Measurements from ENCODE around the gene GNAQ. TPM values are rescaled to one million over a fixed set of nuclear protein-coding genes. Genes with fewer than 3 reads are reported as not detected.

The GNAQ gene
- total RNA-seq, 4 donors from 2014 or later = 64.0 to 80.4 (median 69.2) TPM

GRCh38 chr9:78041971-78042370 is 10.4 kb upstream of the GNAQ start:
- Histone ChIP-seq H3K4me1 (peaks cover 0 to 3% (median 0%) of the 10 kb centered on the region in 4 donors), H3K27ac (replicated peaks in 1 of 4) (no peak overlapping the region), H3K4me3 (no peak overlapping the region), H3K9me3 (no peaks in the 10 kb centered on the region), H3K27me3 (no peaks in the 10 kb centered on the region), H3K36me3 (no peaks in the 10 kb centered on the region)
- WGBS = 77% methylated on average over 2 of the region's 2 CpGs
- TF ChIP-seq POLR2A (IDR thresholded peaks at IDR 0.05; ENCODE audit: low read depth) (no peak), EP300 (IDR thresholded peaks at IDR 0.05) (no peak), CTCF (IDR thresholded peaks at IDR 0.05) (no peak), POLR2AphosphoS5 (IDR thresholded peaks at IDR 0.05) (no peak)
- intact Hi-C loops (cut with DNase I) = no loop called here
- DNase-seq (ENCODE audit: extremely low spot score) = no peak

- Histone ChIP-seq H3K27ac (replicated peaks in 1 of 4) (no peak overlapping the region), H3K4me3 (no peak overlapping the region), H3K4me1 (no peaks in the 10 kb centered on the region), H3K36me3 (no peaks in the 10 kb centered on the region), H3K9me3 (no peaks in the 10 kb centered on the region), H3K27me3 (no peaks in the 10 kb centered on the region)
- WGBS = 82% methylated on average over 1 of the region's 1 CpG
- DNase-seq (ENCODE audit: extremely low spot score) = no peak
- intact Hi-C loops (cut with DNase I) = no loop called here
- TF ChIP-seq EP300 (IDR thresholded peaks at IDR 0.05) (no peak), POLR2A (IDR thresholded peaks at IDR 0.05; ENCODE audit: low read depth) (no peak), CTCF (IDR thresholded peaks at IDR 0.05) (no peak), POLR2AphosphoS5 (IDR thresholded peaks at IDR 0.05) (no peak)
These were observed 9.1 kb upstream of the GNAQ start for GRCh38 chr9:78040726-78041125.

GRCh38 chr9:78038620-78039300 is 7.1 kb upstream of the GNAQ start:
- no peak for DNase-seq (ENCODE audit: extremely low spot score)
- TF ChIP-seq POLR2A (IDR thresholded peaks at IDR 0.05; ENCODE audit: low read depth) (no peak), EP300 (IDR thresholded peaks at IDR 0.05) (no peak), CTCF (IDR thresholded peaks at IDR 0.05) (no peak), POLR2AphosphoS5 (IDR thresholded peaks at IDR 0.05) (no peak)
- H3K36me3 ChIP-seq = no peaks in the 10 kb centered on the region
- WGBS = 80% methylated on average over 4 of the region's 4 CpGs
- H3K4me3 ChIP-seq = no peak overlapping the region
- no peaks in the 10 kb centered on the region for H3K27me3 ChIP-seq
- no peaks in the 10 kb centered on the region for H3K9me3 ChIP-seq
- no peak overlapping the region for H3K27ac ChIP-seq (replicated peaks in 1 of 4)
- intact Hi-C loops (cut with DNase I) = loop anchor here (5.0 kb wide), 1 partner anchor 606 kb away; no protein-coding TSS in a partner anchor
- H3K4me1 ChIP-seq = peaks cover 5 to 15% (median 11%) of the 10 kb centered on the region in 4 donors

- TF ChIP-seq EP300 (IDR thresholded peaks at IDR 0.05) (no peak), POLR2AphosphoS5 (IDR thresholded peaks at IDR 0.05) (peak; percentile 21 to 35), CTCF (IDR thresholded peaks at IDR 0.05) (peak; percentile 86 to 88 (median 88)), POLR2A (IDR thresholded peaks at IDR 0.05; ENCODE audit: low read depth) (no peak)
- H3K27ac ChIP-seq (replicated peaks in 1 of 4) = peak overlapping the region; percentile 22 to 56 (median 30)
- no peak for DNase-seq (ENCODE audit: extremely low spot score)
These were observed 3.9 kb upstream of the GNAQ start for GRCh38 chr9:78035383-78035993.

More at GRCh38 chr9:78035383-78035993, 3.9 kb upstream of the GNAQ start:
- intact Hi-C loops (cut with DNase I) = loop anchor here (2.0 to 5.0 kb wide), 2 partner anchors 193 to 603 kb away; no protein-coding TSS in a partner anchor
- H3K4me1 ChIP-seq = peaks cover 11 to 28% (median 23%) of the 10 kb centered on the region in 4 donors
- WGBS = 21% methylated on average over 10 of the region's 10 CpGs
- H3K9me3 ChIP-seq = no peaks in the 10 kb centered on the region
- H3K36me3 ChIP-seq = no peaks in the 10 kb centered on the region
- H3K4me3 ChIP-seq = peak overlapping the region in 2 of 4 donors; percentile 2 to 16
- no peaks in the 10 kb centered on the region for H3K27me3 ChIP-seq
